ENCODE data around the gene ADA.
"Not testable (repeated sequence)": the region's sequence is repeated elsewhere in the genome, so short reads cannot be mapped to it uniquely, and the experiment has no call there.

Gene ADA

GRCh38 chr20:44592366-44592765 lies 59.1 kb downstream of the ADA start:
- Mint-ChIP-seq H3K27ac (no peak overlapping the region), H3K4me3 (no peak overlapping the region), H3K36me3 (ENCODE audit: low read depth) (peaks cover 27% of the 10 kb centered on the region), H3K27me3 (ENCODE audit: low read depth, poor library complexity) (no peaks in the 10 kb centered on the region), H3K4me1 (no peaks in the 10 kb centered on the region), H3K9me3 (no peaks in the 10 kb centered on the region)
- TF ChIP-seq CTCF (IDR thresholded peaks at IDR 0.05), result no peak
- no peak for DNase-seq

GRCh38 chr20:44590980-44591778 lies 60.3 kb downstream of the ADA start:
- Mint-ChIP-seq H3K4me1 (no peaks in the 10 kb centered on the region), H3K36me3 (ENCODE audit: low read depth) (peaks cover 27% of the 10 kb centered on the region), H3K27me3 (ENCODE audit: low read depth, poor library complexity) (no peaks in the 10 kb centered on the region), H3K27ac (no peak overlapping the region), H3K4me3 (no peak overlapping the region), H3K9me3 (no peaks in the 10 kb centered on the region)
- no peak for DNase-seq
- no peak for TF ChIP-seq CTCF (IDR thresholded peaks at IDR 0.05)

GRCh38 chr20:44589537-44589936 lies 62.0 kb downstream of the ADA start:
- H3K36me3 Mint-ChIP-seq (ENCODE audit: low read depth), result peaks cover 27% of the 10 kb centered on the region
- peak overlapping the region; percentile 26 for H3K27ac Mint-ChIP-seq
- TF ChIP-seq CTCF (IDR thresholded peaks at IDR 0.05), result no peak
- H3K4me1 Mint-ChIP-seq, result no peaks in the 10 kb centered on the region
- DNase-seq, result no peak
- no peak overlapping the region for H3K4me3 Mint-ChIP-seq
- no peaks in the 10 kb centered on the region for H3K27me3 Mint-ChIP-seq (ENCODE audit: low read depth, poor library complexity)
- H3K9me3 Mint-ChIP-seq, result no peaks in the 10 kb centered on the region

GRCh38 chr20:44588321-44588720 lies 63.2 kb downstream of the ADA start:
- not testable (repeated sequence) for H3K4me1 Mint-ChIP-seq; H3K27ac Mint-ChIP-seq; H3K27me3 Mint-ChIP-seq (ENCODE audit: low read depth, poor library complexity); H3K9me3 Mint-ChIP-seq; H3K4me3 Mint-ChIP-seq; DNase-seq
- H3K36me3 Mint-ChIP-seq (ENCODE audit: low read depth), result peaks cover 27% of the 10 kb centered on the region

- no peaks in the 10 kb centered on the region for H3K27me3 Mint-ChIP-seq (ENCODE audit: low read depth, poor library complexity)
- no peak for TF ChIP-seq CTCF (IDR thresholded peaks at IDR 0.05)
- H3K4me1 Mint-ChIP-seq, result peaks cover 20% of the 10 kb centered on the region
- H3K27ac Mint-ChIP-seq, result no peak overlapping the region
- DNase-seq, result no peak
- no peak overlapping the region for H3K4me3 Mint-ChIP-seq
- peaks cover 23% of the 10 kb centered on the region for H3K36me3 Mint-ChIP-seq (ENCODE audit: low read depth)
- no peaks in the 10 kb centered on the region for H3K9me3 Mint-ChIP-seq
Observed at GRCh38 chr20:44587035-44587980, 64.2 kb downstream of the ADA start.

GRCh38 chr20:44586289-44586911 lies 65.1 kb downstream of the ADA start:
- H3K9me3 Mint-ChIP-seq, result no peaks in the 10 kb centered on the region
- H3K27ac Mint-ChIP-seq, result no peak overlapping the region
- peaks cover 29% of the 10 kb centered on the region for H3K4me1 Mint-ChIP-seq
- H3K36me3 Mint-ChIP-seq (ENCODE audit: low read depth), result peaks cover 23% of the 10 kb centered on the region
- H3K4me3 Mint-ChIP-seq, result no peak overlapping the region
- TF ChIP-seq CTCF (IDR thresholded peaks at IDR 0.05), result no peak
- H3K27me3 Mint-ChIP-seq (ENCODE audit: low read depth, poor library complexity), result no peaks in the 10 kb centered on the region
- no peak for DNase-seq

All from nephron progenitor cell (in vitro differentiated cells).